ENCODE results near the gene CYCS.
A peak's percentile ranks its signal among the peaks of the same experiment; 100 is the strongest.

CYCS gene

GRCh38 chr7:25117226-25118047, 7.6 kb downstream of the CYCS start:
- no peak for TF ChIP-seq TAF1 (IDR thresholded peaks at IDR 0.05; ENCODE audit: low read depth)
- TF ChIP-seq, protein P1, sequence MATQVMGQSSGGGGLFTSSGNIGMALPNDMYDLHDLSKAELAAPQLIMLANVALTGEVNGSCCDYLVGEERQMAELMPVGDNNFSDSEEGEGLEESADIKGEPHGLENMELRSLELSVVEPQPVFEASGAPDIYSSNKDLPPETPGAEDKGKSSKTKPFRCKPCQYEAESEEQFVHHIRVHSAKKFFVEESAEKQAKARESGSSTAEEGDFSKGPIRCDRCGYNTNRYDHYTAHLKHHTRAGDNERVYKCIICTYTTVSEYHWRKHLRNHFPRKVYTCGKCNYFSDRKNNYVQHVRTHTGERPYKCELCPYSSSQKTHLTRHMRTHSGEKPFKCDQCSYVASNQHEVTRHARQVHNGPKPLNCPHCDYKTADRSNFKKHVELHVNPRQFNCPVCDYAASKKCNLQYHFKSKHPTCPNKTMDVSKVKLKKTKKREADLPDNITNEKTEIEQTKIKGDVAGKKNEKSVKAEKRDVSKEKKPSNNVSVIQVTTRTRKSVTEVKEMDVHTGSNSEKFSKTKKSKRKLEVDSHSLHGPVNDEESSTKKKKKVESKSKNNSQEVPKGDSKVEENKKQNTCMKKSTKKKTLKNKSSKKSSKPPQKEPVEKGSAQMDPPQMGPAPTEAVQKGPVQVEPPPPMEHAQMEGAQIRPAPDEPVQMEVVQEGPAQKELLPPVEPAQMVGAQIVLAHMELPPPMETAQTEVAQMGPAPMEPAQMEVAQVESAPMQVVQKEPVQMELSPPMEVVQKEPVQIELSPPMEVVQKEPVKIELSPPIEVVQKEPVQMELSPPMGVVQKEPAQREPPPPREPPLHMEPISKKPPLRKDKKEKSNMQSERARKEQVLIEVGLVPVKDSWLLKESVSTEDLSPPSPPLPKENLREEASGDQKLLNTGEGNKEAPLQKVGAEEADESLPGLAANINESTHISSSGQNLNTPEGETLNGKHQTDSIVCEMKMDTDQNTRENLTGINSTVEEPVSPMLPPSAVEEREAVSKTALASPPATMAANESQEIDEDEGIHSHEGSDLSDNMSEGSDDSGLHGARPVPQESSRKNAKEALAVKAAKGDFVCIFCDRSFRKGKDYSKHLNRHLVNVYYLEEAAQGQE (IDR thresholded peaks at IDR 0.05; ENCODE audit: low read depth), result no peak
- no peak for TF ChIP-seq YY1 (IDR thresholded peaks at IDR 0.05; ENCODE audit: low read depth)
- no peak for TF ChIP-seq ZBTB7A (IDR thresholded peaks at IDR 0.05; ENCODE audit: low read depth)
- no peak for TF ChIP-seq EP300 (IDR thresholded peaks at IDR 0.05; ENCODE audit: borderline replicate concordance)
- TF ChIP-seq, protein P2, sequence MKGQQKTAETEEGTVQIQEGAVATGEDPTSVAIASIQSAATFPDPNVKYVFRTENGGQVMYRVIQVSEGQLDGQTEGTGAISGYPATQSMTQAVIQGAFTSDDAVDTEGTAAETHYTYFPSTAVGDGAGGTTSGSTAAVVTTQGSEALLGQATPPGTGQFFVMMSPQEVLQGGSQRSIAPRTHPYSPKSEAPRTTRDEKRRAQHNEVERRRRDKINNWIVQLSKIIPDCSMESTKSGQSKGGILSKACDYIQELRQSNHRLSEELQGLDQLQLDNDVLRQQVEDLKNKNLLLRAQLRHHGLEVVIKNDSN (IDR thresholded peaks at IDR 0.05), result no peak
- no peak for TF ChIP-seq TCF12 (IDR thresholded peaks at IDR 0.05; ENCODE audit: low read depth)
- TF ChIP-seq MAX (IDR thresholded peaks at IDR 0.05), result no peak
- TF ChIP-seq NFIC (IDR thresholded peaks at IDR 0.05), result no peak
- no peak for TF ChIP-seq CREB1 (IDR thresholded peaks at IDR 0.05; ENCODE audit: low read depth)
- TF ChIP-seq RAD21 (IDR thresholded peaks at IDR 0.05; ENCODE audit: low read depth), result no peak
- TF ChIP-seq FOXM1 (IDR thresholded peaks at IDR 0.05; ENCODE audit: borderline replicate concordance, low read depth), result no peak
- no peak for TF ChIP-seq CEBPB (IDR thresholded peaks at IDR 0.05)
- no peak for TF ChIP-seq EGR1 (IDR thresholded peaks at IDR 0.05)
- no peak for TF ChIP-seq TEAD4 (IDR thresholded peaks at IDR 0.05)

GRCh38 chr7:25116621-25117020, 8.4 kb downstream of the CYCS start:
- TF ChIP-seq, protein P1 (IDR thresholded peaks at IDR 0.05; ENCODE audit: low read depth), result peak; percentile 58; the same call in 1 of the 2 replicates
- no peak for TF ChIP-seq TEAD4 (IDR thresholded peaks at IDR 0.05)
- no peak for TF ChIP-seq FOXM1 (IDR thresholded peaks at IDR 0.05; ENCODE audit: borderline replicate concordance, low read depth)
- TF ChIP-seq TCF12 (IDR thresholded peaks at IDR 0.05; ENCODE audit: low read depth), result no peak

DNA sequence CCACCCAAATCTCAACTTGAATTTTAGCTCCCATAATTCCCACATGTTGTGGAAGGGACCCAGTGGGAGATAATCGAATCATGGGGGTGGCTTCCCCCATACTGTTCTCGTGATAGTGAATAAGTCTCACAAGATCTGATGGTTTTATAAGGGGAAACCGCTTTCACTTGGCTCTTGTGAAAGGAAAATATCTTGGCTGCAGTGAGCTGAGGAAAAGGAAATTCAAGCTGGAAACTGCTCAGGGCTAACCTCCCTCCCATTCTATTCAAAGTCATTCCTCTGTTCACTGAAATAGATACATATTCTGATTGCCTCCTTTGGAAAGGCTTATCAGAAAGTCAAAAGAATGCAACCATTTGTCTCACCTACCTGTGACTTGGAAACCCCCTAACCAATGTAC, 15.8 kb downstream of the CYCS start:
- no peak for TF ChIP-seq TCF12 (IDR thresholded peaks at IDR 0.05; ENCODE audit: low read depth)

- TF ChIP-seq, protein P2 (IDR thresholded peaks at IDR 0.05), result no peak
- TF ChIP-seq RAD21 (IDR thresholded peaks at IDR 0.05; ENCODE audit: low read depth), result no peak
- TF ChIP-seq TCF12 (IDR thresholded peaks at IDR 0.05; ENCODE audit: low read depth), result no peak
- TF ChIP-seq MAX (IDR thresholded peaks at IDR 0.05), result no peak
- no peak for TF ChIP-seq CEBPB (IDR thresholded peaks at IDR 0.05)
- no peak for TF ChIP-seq ZBTB7A (IDR thresholded peaks at IDR 0.05; ENCODE audit: low read depth)
- no peak for TF ChIP-seq TAF1 (IDR thresholded peaks at IDR 0.05; ENCODE audit: low read depth)
- no peak for TF ChIP-seq EP300 (IDR thresholded peaks at IDR 0.05; ENCODE audit: borderline replicate concordance)
- TF ChIP-seq FOXM1 (IDR thresholded peaks at IDR 0.05; ENCODE audit: borderline replicate concordance, low read depth), result no peak
These were observed 19.1 kb downstream of the CYCS start for GRCh38 chr7:25105911-25106310.

DNA sequence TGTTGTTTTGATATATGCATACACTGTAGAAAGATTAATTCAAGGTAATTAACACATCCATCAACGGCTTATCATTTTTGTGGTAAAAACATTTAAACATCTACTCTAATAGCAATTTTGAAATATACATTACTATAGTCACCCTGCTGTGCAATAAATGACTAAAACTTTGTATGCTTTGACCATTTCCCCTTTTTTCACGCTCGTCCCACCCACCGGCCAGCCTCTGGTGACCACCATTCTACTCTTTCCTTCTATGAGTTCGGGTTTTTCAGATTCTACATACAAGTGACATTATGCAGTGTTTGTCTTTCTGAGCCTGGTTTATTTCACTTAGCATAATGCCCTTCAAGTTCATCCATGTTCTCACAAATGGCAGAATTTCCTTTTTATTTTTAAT, 21.3 kb downstream of the CYCS start:
- no peak for TF ChIP-seq TCF12 (IDR thresholded peaks at IDR 0.05; ENCODE audit: low read depth)
- no peak for TF ChIP-seq EP300 (IDR thresholded peaks at IDR 0.05; ENCODE audit: borderline replicate concordance)
- TF ChIP-seq TAF1 (IDR thresholded peaks at IDR 0.05; ENCODE audit: low read depth), result no peak
- TF ChIP-seq RAD21 (IDR thresholded peaks at IDR 0.05; ENCODE audit: low read depth), result no peak
- TF ChIP-seq EGR1 (IDR thresholded peaks at IDR 0.05), result no peak
- TF ChIP-seq NFIC (IDR thresholded peaks at IDR 0.05), result no peak
- no peak for TF ChIP-seq CREB1 (IDR thresholded peaks at IDR 0.05; ENCODE audit: low read depth)
- TF ChIP-seq CEBPB (IDR thresholded peaks at IDR 0.05), result no peak
- no peak for TF ChIP-seq FOXM1 (IDR thresholded peaks at IDR 0.05; ENCODE audit: borderline replicate concordance, low read depth)
- TF ChIP-seq ZBTB7A (IDR thresholded peaks at IDR 0.05; ENCODE audit: low read depth), result no peak
- no peak for TF ChIP-seq MAX (IDR thresholded peaks at IDR 0.05)

- no peak for TF ChIP-seq NFIC (IDR thresholded peaks at IDR 0.05)
- TF ChIP-seq, protein P1 (IDR thresholded peaks at IDR 0.05; ENCODE audit: low read depth), result peak; percentile 26; the same call in 1 of the 2 replicates
These were observed 23.2 kb downstream of the CYCS start for GRCh38 chr7:25101817-25102216.

All from Ishikawa (cell line).